MM.1S (cell line): ENCODE measurements around the gene KNG1.

ENCODE experiments used
- DNase-seq: peaks from one replicate; pipeline ENCODE4 v3.0.0-alpha.2; 2015
- H2AFZ ChIP-seq: fragments of 300-600 bp; sonication (generic); 2 replicates; pipeline ENCODE4 v1.6.0; 2016; ENCODE audit warnings: antibody characterized with exemption, low read length
- H3F3A ChIP-seq: fragments of 300-600 bp; sonication (generic); 2 replicates; pipeline ENCODE4 v1.6.1; 2016; ENCODE audit warnings: mild to moderate bottlenecking, antibody characterized with exemption, low read length, moderate library complexity, mixed read lengths; ENCODE audit not compliant: insufficient read depth
- H3K27ac ChIP-seq: fragments of 300-600 bp; sonication (generic); 2 replicates; pipeline ENCODE4 v1.5.1; 2016; ENCODE audit warnings: mild to moderate bottlenecking, low read length
- H3K27me3 ChIP-seq: fragments of 300-600 bp; sonication (generic); replicated peaks from 2 replicates; pipeline ENCODE4 v1.6.0; 2016; ENCODE audit warnings: low read length; ENCODE audit not compliant: insufficient read depth
- H3K36me3 ChIP-seq: fragments of 300-600 bp; sonication (generic); replicated peaks from 2 replicates; pipeline ENCODE4 v1.6.1; 2016; ENCODE audit warnings: mild to moderate bottlenecking, low read length, mixed read lengths; ENCODE audit not compliant: insufficient read depth
- H3K4me1 ChIP-seq: fragments of 300-600 bp; sonication (generic); 2 replicates; pipeline ENCODE4 v1.6.1; 2016; ENCODE audit warnings: low read length, mixed read lengths
- H3K4me2 ChIP-seq: fragments of 300-600 bp; sonication (generic); 2 replicates; pipeline ENCODE4 v1.6.0; 2016; ENCODE audit warnings: low read depth, low read length
- H3K4me3 ChIP-seq: fragments of 300-600 bp; sonication (generic); 2 replicates; pipeline ENCODE4 v1.5.1; 2016; ENCODE audit warnings: low read length, mixed read lengths
- H3K79me2 ChIP-seq: fragments of 300-600 bp; sonication (generic); 2 replicates; pipeline ENCODE4 v1.6.1; 2016; ENCODE audit warnings: mixed run types, low read length, mixed read lengths
- H3K9ac ChIP-seq: fragments of 300-600 bp; sonication (generic); 2 replicates; pipeline ENCODE4 v1.6.1; 2016; ENCODE audit warnings: low read length, mixed read lengths
- H3K9me2 ChIP-seq: fragments of 300-600 bp; sonication (generic); replicated peaks from 2 replicates; pipeline ENCODE4 v1.6.1; 2016; ENCODE audit warnings: mild to moderate bottlenecking, low read length, mixed read lengths; ENCODE audit not compliant: insufficient read depth
- H3K9me3 ChIP-seq: fragments of 300-600 bp; sonication (generic); replicated peaks from 2 replicates; pipeline ENCODE4 v1.6.1; 2016; ENCODE audit warnings: mild to moderate bottlenecking, low read length, mixed read lengths; ENCODE audit not compliant: insufficient read depth
- H4K20me1 ChIP-seq: fragments of 300-600 bp; sonication (generic); 2 replicates; pipeline ENCODE4 v1.6.1; 2016; ENCODE audit warnings: mild to moderate bottlenecking, low read length, moderate library complexity, mixed read lengths; ENCODE audit not compliant: insufficient read depth
- EZH2 ChIP-seq: fragments of 300-600 bp; sonication (generic); optimal IDR thresholded peaks from 2 replicates; pipeline ENCODE3; 2017; ENCODE audit warnings: low read depth, mild to moderate bottlenecking, antibody characterized with exemption, low read length, mixed read lengths
- EZH2phosphoT487 ChIP-seq: fragments of 300-600 bp; sonication (generic); IDR thresholded peaks from 2 replicates; pipeline ENCODE4 v1.6.1; 2018; ENCODE audit warnings: antibody characterized with exemption, low read length
- TF ChIP-seq, protein P1 (sequence below): fragments of 300-600 bp; sonication (generic); IDR thresholded peaks from 2 replicates; pipeline ENCODE4 v1.5.1; 2016; ENCODE audit warnings: antibody characterized with exemption, low read length, mixed read lengths

Gene KNG1

DNA sequence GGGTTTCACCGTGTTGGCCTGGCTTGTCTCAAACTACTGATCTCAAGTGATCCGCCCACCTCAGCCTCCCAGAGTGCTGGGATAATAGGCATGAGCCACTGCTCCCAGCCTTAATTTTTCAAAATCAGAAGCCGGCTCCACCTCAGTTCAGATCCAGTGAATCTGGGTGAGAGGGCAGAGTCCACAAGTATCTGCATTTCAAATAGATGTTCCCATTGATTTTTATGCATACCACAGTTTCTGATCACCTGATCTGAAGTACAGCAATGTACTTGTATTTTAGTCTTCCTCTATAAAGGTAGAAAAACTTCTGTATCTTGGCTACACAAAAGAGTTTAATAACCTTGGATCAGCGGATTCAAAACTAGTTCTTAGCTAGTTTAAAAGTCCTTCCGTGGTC lies 62.0 kb downstream of the KNG1 start:
- Histone ChIP-seq H3K4me2 (no peak overlapping the region), H3F3A (peaks cover 20% of the 10 kb centered on the region), H2AFZ (no peak overlapping the region), H3K9ac (no peak overlapping the region), H4K20me1 (peaks cover 3% of the 10 kb centered on the region), H3K4me3 (no peak overlapping the region), H3K9me3 (no peaks in the 10 kb centered on the region), H3K79me2 (peaks cover 18% of the 10 kb centered on the region), H3K9me2 (no peaks in the 10 kb centered on the region), H3K27ac (no peak overlapping the region), H3K36me3 (peaks cover 6% of the 10 kb centered on the region), H3K4me1 (peaks cover 4% of the 10 kb centered on the region; the same call in 1 of the 2 replicates), H3K27me3 (no peaks in the 10 kb centered on the region)
- no peak for DNase-seq
- TF ChIP-seq EZH2phosphoT487 (no peak), EZH2 (no peak)
- TF ChIP-seq, protein P1, sequence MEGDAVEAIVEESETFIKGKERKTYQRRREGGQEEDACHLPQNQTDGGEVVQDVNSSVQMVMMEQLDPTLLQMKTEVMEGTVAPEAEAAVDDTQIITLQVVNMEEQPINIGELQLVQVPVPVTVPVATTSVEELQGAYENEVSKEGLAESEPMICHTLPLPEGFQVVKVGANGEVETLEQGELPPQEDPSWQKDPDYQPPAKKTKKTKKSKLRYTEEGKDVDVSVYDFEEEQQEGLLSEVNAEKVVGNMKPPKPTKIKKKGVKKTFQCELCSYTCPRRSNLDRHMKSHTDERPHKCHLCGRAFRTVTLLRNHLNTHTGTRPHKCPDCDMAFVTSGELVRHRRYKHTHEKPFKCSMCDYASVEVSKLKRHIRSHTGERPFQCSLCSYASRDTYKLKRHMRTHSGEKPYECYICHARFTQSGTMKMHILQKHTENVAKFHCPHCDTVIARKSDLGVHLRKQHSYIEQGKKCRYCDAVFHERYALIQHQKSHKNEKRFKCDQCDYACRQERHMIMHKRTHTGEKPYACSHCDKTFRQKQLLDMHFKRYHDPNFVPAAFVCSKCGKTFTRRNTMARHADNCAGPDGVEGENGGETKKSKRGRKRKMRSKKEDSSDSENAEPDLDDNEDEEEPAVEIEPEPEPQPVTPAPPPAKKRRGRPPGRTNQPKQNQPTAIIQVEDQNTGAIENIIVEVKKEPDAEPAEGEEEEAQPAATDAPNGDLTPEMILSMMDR = no peak

DNA sequence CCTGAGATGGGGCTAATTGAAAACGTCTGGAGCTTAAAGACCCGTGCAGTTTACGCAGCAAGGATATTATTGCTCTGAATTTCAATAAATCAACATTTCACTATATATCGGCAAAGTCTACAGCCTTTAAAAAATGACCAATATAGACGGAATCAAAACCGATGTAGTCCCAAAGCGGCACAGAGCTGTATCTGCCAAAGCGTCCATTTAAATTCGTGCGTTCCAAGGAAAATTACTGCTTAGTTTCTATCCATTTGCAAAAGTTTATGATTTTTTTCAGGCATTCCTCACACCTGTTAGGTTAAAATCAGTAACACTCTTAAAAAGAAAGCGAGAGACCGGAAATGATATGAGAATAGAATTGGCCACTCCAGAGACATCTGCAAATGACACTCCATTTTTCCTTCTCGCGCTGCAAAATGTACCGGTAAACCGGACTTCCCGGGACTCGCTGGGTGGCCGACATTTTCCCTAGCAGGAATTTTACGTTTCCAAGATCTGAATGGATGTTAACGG lies 65.4 kb downstream of the KNG1 start:
- peak; percentile 68 for DNase-seq
- Histone ChIP-seq H4K20me1 (peaks cover 37% of the 10 kb centered on the region), H3K9ac (peak overlapping the region; percentile 96), H3K27me3 (no peaks in the 10 kb centered on the region), H3F3A (peaks cover 54% of the 10 kb centered on the region), H3K9me3 (no peaks in the 10 kb centered on the region), H3K36me3 (peaks cover 40% of the 10 kb centered on the region), H3K9me2 (no peaks in the 10 kb centered on the region), H2AFZ (peak overlapping the region; percentile 89), H3K4me3 (peak overlapping the region; percentile 98), H3K79me2 (peaks cover 52% of the 10 kb centered on the region), H3K4me2 (peak overlapping the region; percentile 84), H3K27ac (peak overlapping the region; percentile 89), H3K4me1 (peaks cover 19% of the 10 kb centered on the region)
- TF ChIP-seq, protein P1 = no peak
- TF ChIP-seq EZH2phosphoT487 (no peak), EZH2 (no peak)

DNA sequence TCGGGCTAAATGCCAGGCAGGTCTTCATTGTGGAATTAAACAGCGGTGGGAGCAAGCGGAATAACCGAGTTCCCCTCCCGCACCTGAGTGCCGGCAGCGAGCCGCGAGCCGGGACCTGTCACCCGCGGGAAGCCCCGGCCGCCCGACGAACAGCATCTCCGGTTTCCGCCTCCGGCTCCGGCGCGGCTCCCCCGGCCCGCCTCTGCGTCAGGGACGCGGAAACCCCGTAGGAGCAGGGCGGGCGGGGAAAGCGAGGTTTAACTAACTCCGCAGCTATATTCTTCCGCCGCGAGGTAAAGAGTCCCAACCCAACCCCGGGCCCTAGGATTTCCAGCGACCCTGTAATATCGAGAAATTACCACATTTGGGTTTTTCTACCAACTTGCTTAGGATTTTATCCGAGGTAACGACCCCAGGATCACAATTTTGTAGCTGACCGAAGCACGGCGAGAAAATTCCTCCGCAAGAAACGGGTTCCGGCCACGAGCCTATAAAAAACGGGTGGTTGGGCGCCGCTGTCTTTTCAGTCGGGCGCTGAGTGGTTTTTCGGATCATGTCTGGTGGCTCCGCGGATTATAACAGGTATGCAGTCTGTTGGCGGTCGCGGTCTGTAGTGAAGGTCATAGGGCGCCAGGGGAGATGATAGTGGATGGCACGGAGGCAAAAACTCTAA lies 66.0 kb downstream of the KNG1 start, which contains the start of gene EIF4A2:
Gene EIF4A2 (plus strand): TSS at position 520 of the 673 bp plus-strand sequence. CDS start 34 bp downstream, at position 554.
- H3F3A ChIP-seq = peaks cover 60% of the 10 kb centered on the region

More for the DNA sequence above, 66.0 kb downstream of the KNG1 start, which contains the start of gene EIF4A2:
- Histone ChIP-seq H3K4me2 (peak within 1 kb of the TSS; percentile 84), H2AFZ (peak within 1 kb of the TSS; percentile 89), H3K27me3 (no peaks in the 10 kb centered on the region), H4K20me1 (peaks cover 43% of the 10 kb centered on the region), H3K27ac (peak within 1 kb of the TSS; percentile 89), H3K4me3 (peak within 1 kb of the TSS; percentile 98), H3K9ac (peak within 1 kb of the TSS; percentile 96), H3K36me3 (peaks cover 46% of the 10 kb centered on the region), H3K79me2 (peaks cover 58% of the 10 kb centered on the region), H3K4me1 (peaks cover 23% of the 10 kb centered on the region), H3K9me2 (no peaks in the 10 kb centered on the region), H3K9me3 (no peaks in the 10 kb centered on the region)
- peak; percentile 97 for DNase-seq
- TF ChIP-seq EZH2 (no peak), EZH2phosphoT487 (no peak)
- TF ChIP-seq, protein P1 = no peak
